Nephron (organoid): ENCODE results near the gene RECK.

ENCODE experiments used
- H3K27ac Mint-ChIP-seq, 3 experiments: 2 replicates each; pipeline ENCODE4 v1.8.0; 2020; ENCODE audit warnings: mixed read lengths in 3 of 3, mild to moderate bottlenecking in 2 of 3, moderate library complexity in 1 of 3
- H3K27me3 Mint-ChIP-seq: 2 replicates; pipeline ENCODE4 v1.8.0; 2021; ENCODE audit warnings: low read depth, mild to moderate bottlenecking, moderate library complexity, mixed read lengths
- H3K36me3 Mint-ChIP-seq: 2 replicates; pipeline ENCODE4 v1.8.0; 2020; ENCODE audit warnings: low read depth, mixed read lengths
- H3K4me1 Mint-ChIP-seq: 2 replicates; pipeline ENCODE4 v1.8.0; 2020; ENCODE audit warnings: mixed read lengths
- H3K4me3 Mint-ChIP-seq, 3 experiments: 2 replicates each; pipeline ENCODE4 v1.8.0; 2020; ENCODE audit warnings: mild to moderate bottlenecking in 3 of 3, mixed read lengths in 3 of 3, moderate library complexity in 2 of 3
- H3K9me3 Mint-ChIP-seq: 2 replicates; pipeline ENCODE4 v1.8.0; 2020; ENCODE audit warnings: mixed read lengths
- CTCF ChIP-seq, 3 experiments: fragments of 200-600 bp; sonication (generic); IDR thresholded peaks; one replicate each; pipeline ENCODE4 v1.5.0; 2021; ENCODE audit warnings: antibody characterized with exemption in 3 of 3; ENCODE audit not compliant: unreplicated experiment in 3 of 3

RECK gene

DNA sequence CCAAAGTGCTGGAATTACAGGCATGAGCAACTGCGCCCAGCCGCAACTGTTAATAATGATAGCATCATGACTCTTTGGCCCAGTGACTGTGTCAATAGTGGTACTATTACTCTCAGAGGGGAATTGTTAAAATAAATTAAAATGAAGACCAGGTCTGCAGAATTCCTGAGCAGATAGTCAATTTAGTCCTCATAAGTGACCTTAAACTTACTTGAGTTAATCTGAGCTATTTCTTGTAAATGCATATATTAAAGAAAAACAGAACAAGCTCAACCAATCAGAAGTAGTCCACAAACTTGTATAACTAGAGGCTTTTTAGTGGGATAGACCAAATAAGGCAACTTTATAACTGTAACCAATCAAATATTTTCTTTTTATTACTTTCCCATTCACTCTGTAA is 1.7 kb upstream of the RECK start:
- TF ChIP-seq CTCF (IDR thresholded peaks at IDR 0.05; ENCODE audit: unreplicated experiment in 3 of 3): no peak
- peak overlapping the region; percentile 65 to 84 (median 72) for H3K4me3 Mint-ChIP-seq
- H3K36me3 Mint-ChIP-seq: no peaks in the 10 kb centered on the region
- no peak overlapping the region for H3K27ac Mint-ChIP-seq
- no peaks in the 10 kb centered on the region for H3K9me3 Mint-ChIP-seq
- H3K4me1 Mint-ChIP-seq: peaks cover 33% of the 10 kb centered on the region
- peaks cover 3% of the 10 kb centered on the region for H3K27me3 Mint-ChIP-seq

DNA sequence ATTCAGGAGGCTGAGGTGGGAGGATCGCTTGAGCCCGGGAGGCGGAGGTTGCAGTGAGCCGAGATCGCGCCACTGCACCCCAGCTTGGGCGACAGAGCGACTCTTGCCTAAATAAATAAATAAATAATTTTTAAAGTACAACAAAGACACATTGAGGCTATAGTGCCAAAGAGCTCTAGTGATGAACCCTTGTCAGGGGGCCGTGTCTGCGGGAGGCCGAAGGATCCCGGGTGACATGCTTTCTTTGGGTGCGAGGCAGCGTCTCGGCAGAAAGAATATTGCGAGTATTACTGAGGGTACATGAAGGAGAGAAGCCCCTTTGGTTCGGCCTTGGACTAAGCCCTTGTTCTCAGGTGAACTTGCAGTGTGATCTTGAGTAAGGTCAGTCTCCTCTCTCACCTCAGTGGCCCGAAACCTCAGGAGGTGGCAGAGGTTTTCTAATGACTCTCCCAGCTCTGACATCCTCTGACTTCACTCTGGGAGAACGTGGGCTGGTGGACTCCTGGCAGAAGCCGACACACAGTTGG is 397 bp upstream of the RECK start:
- H3K9me3 Mint-ChIP-seq: no peaks in the 10 kb centered on the region
- H3K27ac Mint-ChIP-seq: peak overlapping the region in 2 of 3 experiments; percentile 61 to 74
- no peak for TF ChIP-seq CTCF (IDR thresholded peaks at IDR 0.05; ENCODE audit: unreplicated experiment in 3 of 3)
- H3K4me3 Mint-ChIP-seq: peak overlapping the region; percentile 85 to 88 (median 86)
- H3K36me3 Mint-ChIP-seq: no peaks in the 10 kb centered on the region
- peaks cover 36% of the 10 kb centered on the region for H3K4me1 Mint-ChIP-seq
- no peaks in the 10 kb centered on the region for H3K27me3 Mint-ChIP-seq

DNA sequence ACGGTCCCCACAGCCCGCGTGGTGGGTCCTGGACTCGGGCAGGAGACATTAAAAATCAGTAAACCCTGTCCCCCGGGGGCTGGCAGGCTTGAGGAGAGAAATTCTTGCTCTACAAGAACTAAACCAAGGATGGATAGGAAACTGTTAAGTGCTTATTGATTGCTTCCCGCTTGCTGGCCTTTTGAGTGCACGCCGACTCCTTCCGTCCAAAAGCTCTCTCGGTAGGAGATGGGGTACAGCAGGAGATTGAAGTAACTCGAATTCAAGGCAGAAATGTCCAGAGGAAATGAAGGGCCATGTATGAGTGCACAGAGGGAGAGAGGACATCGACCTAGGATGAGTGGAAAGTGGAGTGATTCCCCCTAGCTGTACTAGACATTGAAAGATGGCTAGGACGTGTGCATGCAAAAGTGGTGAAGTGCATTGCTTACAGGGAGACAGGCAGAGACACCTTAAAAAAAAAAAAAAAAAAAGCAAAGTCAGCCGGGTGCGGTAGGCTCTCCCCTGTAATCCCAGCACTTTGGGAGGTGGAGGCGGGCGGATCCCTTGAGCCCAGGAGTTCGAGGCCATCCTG is 923 bp downstream of the RECK start:
- Mint-ChIP-seq H3K4me1 (peaks cover 28% of the 10 kb centered on the region), H3K36me3 (no peaks in the 10 kb centered on the region), H3K27me3 (no peaks in the 10 kb centered on the region), H3K27ac (peak overlapping the region; percentile 5 to 37 (median 22)), H3K9me3 (no peaks in the 10 kb centered on the region), H3K4me3 (peak overlapping the region; percentile 85 to 95 (median 93))
- no peak for TF ChIP-seq CTCF (IDR thresholded peaks at IDR 0.05; ENCODE audit: unreplicated experiment in 3 of 3)

- no peak overlapping the region for H3K27ac Mint-ChIP-seq
- TF ChIP-seq CTCF (IDR thresholded peaks at IDR 0.05; ENCODE audit: unreplicated experiment in 3 of 3): no peak
- H3K9me3 Mint-ChIP-seq: peaks cover 3% of the 10 kb centered on the region
These were observed 2.4 kb downstream of the RECK start for GRCh38 chr9:36039121-36039520.

DNA sequence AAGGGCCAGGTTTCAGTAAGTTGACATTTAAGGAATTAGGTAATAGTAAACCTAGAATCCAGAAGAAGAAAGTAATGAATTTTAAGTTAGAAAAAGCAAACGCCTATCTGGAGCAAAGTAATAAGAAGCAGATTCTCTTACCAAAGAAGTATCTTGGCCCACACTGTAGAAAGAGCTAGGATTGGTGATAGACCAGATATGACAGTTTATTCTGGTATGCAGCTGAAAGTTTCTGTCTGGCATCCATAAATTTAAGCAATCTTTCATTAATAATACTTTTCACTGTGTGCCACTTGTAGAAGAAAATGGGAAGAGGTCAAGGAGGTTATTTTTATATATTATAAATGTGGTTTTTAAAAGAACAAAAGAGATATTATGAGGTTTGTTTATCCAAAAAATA is 3.0 kb downstream of the RECK start:
- no peak for TF ChIP-seq CTCF (IDR thresholded peaks at IDR 0.05; ENCODE audit: unreplicated experiment in 3 of 3)
- Mint-ChIP-seq H3K27me3 (no peaks in the 10 kb centered on the region), H3K36me3 (peaks cover 8% of the 10 kb centered on the region), H3K4me1 (peaks cover 28% of the 10 kb centered on the region), H3K27ac (no peak overlapping the region), H3K9me3 (peaks cover 3% of the 10 kb centered on the region), H3K4me3 (peak overlapping the region in 1 of 3 experiments; percentile 57)

More at GRCh38 chr9:36039121-36039520, 2.4 kb downstream of the RECK start:
- Mint-ChIP-seq H3K27me3 (no peaks in the 10 kb centered on the region), H3K36me3 (peaks cover 5% of the 10 kb centered on the region), H3K4me1 (peaks cover 28% of the 10 kb centered on the region), H3K4me3 (peak overlapping the region in 2 of 3 experiments; percentile 57 to 85)
